NCI-H460 (cell line): ENCODE data around the gene MSMP. TPM values are rescaled to one million over a fixed set of nuclear protein-coding genes. Genes with fewer than 3 reads are reported as not detected.

Source experiments
- DNase-seq: peaks from one replicate; pipeline ENCODE4 v3.0.0-alpha.2; 2016; ENCODE audit warnings: low read depth; ENCODE audit errors: extremely low read depth
- total RNA-seq: library from RNA; depleted of rRNA; stranded (reverse); fragments of >200 nt; shearing (Covaris generic); gene quantifications from 2 replicates; pipeline ENCODE4 v1.2.3, GENCODE V29; 2014

Gene MSMP
- total RNA-seq, 1 experiment from 2014 or later = 1.1 TPM

DNA sequence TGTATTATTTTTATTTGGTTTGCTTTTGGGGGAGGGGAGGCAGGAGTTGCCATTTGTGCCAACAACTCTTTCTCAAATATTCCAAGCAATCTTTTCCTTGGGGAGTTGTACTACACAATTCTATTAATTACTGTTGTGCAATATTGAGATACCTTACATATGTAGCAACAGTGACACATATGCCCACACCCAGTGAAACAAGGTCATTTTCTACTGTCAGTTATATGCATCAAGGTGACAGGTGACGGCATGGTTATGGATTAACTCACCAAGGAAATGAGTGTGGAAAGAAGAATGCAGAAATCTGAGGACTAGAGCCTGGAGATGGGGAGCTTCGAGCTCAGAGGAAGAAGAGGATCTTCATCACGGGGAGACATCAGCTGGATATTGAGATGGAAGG lies 17.9 kb upstream of the MSMP start:
- no peak for DNase-seq

DNA sequence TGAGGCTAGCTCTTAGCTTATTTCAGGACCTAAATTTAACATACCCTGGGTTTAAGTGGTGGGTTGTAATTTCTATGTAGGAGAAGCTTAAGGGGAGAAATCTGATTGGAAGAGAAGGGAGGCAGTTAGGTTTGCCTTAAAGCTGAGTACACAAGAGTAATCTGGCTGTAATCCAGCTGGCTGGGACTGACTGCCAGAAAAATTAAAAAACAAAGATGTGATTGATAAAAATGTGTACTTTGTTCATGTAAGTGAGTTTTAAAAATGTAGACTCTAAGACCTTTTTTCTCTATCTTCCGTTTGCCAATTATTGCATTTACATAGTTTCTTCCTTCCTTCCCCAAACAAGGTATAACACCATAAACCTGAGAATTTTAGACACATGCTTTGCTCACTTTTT lies 17.5 kb upstream of the MSMP start:
- no peak for DNase-seq

DNA sequence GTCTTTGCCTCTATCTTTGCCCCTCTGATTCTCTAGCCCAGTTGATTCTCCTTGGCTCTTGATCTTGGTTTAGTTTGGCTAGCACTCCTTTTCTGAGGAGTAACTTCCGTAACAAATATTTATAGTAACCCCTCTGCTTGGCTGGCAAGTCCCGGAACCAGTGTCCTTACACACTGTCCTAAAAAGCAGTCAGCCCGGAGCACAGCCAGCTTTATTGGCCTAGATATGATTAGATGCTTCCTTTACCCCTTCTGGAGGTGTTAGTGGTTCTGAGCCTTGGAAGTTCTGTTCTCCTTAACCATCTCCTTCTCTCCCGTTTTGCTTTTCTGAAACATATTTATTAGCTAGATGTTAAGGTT lies 17.0 kb upstream of the MSMP start:
- no peak for DNase-seq

DNA sequence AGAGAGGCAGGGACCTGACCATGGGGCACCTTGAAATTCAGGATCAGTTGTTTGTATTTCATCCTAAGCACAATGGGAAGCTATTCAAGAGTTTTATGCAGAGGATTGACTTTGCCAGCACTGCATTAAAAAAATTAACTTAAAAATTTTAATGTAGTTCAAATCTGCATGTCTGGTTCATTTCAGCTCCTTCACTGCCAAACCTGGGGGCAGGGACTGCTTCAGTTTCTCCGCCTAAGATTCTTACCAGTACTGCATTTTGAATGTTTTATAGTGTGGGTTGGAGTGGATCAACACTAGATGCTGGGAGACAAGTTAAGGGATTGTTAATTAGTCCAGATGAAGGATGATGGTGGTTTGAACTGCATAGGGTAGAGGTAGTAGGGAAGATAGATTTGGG lies 15.7 kb upstream of the MSMP start:
- DNase-seq = no peak

DNA sequence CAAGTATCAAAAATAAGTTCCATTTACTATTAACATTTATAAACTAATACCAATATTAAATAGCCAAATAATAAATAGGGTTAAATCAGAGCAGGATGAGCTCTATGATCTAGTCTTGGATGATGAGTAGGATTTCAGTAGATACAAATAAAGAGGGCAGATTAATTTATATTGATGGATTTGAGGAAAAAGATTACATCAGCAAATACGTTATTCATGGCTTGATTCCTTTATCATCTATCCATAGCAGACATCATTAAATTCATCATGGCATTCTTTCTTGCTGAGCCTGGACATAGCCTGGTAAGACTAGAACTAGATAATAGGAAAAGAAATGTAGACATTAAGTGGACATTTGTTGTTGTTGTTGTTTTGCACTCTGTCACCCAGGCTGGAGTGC lies 13.4 kb upstream of the MSMP start:
- DNase-seq = no peak

DNA sequence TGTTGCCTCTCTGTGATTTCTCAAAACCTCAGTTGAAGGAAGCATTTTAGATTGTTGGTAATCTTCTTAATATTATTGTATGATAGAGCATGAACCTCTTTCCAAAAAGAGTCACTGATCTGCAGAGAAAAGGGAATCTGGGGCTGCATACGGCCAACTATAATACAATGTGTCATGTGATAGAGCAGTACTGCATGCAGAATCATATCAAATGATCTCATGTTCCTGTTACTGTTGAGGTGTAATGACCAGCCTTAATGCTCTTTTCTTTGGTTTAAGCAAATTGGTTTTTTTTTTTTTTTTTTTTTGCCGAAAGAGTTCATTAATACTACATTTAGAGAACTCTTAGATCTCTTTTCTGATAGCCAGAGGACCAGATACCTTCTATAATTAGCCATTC lies 12.9 kb upstream of the MSMP start:
- no peak for DNase-seq

DNA sequence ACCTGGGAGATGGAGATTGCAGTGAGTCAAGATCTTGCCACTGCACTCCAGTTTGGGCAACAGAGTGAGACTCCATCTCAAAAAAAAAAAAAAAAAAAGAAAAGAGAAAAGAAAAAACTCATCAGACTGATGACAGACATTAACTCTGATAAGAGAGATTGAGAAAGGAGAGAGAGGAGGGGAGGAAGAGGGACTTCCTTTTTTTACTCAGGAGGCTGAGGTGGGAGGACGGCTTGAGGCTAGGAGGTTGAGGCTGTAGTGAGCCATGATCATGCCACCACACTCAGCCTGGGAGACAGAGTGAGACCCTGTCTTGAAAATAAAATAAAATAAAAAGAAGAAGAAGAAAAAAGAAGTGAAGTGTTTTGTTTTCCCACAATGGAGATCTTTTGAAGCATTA lies 9.7 kb upstream of the MSMP start:
- no peak for DNase-seq

DNA sequence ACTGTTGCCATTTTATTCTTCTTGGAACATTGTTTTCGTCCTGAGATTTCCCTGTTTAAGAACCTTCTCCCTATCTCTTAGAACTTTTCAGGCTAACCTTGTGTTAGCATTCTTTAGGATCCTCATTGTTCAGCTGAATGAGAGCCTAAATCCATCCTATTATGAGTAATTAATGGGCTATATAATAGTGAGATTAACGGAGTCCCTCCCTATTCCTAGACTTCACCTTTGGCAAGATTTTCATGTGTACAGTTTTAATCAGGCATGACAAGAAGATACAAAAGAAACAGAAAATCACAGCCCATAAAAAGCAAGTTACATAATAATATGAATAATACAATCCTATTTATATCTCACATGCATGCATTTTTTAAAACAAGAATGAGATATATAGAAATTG lies 9.1 kb upstream of the MSMP start:
- DNase-seq = no peak

DNA sequence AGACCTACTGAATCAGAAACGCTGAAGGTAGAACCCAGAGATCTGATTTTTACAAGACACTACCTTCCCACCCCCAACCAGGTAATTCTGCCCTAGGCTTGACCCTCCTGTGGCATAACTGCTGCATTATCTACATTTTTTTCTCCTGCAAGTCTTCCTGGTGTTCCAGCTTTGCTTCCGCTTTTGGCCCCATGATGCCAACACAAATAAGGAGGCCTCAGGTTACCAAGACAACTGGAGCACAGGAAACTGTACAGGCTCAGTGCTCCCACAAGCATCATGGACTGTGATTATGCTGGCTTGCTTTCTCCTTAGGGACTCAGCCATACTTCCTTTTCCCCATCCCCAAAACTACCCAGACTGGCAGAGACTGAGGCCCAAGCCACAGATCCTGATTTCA lies 6.6 kb upstream of the MSMP start:
- DNase-seq = no peak

DNA sequence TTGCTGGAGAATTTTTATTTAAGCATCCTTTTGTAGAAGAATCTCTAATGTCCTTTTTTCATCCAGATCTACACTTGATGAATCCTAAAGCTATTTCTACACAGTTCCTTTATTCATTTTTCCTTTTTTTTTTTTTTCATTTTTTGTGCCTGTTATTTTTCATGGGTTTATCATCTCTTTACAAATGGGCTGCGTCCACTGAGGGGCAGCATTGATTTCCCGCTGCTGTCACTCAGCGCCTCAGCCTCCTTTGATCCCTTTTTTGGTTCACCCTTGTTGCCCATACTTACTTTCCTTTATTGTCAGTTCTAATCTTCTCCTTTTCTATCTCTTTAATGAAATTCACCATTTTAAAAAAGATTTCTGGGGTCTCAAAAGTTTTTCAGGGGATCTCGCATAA lies 5.7 kb upstream of the MSMP start:
- DNase-seq = no peak

DNA sequence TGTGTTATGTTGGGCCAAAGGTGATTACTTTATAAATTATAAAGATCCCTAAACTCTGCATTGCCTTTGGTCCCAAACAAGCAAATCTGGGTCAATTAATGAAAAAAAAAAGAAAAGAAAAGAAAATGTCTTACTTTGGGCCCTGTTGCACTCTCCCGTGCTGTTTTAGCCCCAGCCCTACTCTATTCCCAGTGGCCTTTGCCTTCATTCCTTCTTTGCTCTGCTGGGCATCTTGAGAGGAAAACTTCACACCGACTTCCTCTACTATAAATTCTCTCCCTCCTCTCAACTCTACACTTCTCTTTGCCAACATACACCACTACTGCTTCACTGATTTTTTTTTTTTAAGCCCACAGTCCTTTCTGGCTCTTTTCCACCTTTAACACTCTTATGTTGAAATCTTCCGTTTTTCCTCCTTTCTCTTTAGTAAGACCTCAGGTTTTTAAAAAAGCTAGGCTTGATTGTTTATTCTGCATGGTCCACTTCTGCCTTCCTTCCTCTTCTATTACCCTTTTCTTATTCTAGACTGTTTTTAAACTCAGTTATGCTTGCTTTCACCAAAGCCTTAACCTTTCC lies 4.5 kb upstream of the MSMP start:
- DNase-seq = no peak

DNA sequence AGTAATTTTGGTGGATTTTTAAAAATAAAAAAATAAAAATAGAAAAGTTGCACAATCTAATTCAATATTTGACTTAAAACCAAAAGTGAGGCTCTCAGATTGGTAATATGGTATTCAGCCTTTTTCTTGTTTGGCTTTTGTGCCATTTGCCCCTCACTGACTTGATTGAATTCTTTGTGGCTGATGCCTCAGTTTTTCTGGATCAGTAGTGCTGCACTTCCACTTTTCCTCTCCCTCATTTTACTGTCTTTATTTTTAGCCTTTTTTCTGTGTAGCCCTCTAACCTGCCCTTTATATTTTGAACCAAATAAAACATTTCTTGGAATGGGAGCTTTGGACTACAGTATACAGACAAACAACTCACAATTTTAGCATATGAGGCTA lies 3.8 kb upstream of the MSMP start:
- no peak for DNase-seq

DNA sequence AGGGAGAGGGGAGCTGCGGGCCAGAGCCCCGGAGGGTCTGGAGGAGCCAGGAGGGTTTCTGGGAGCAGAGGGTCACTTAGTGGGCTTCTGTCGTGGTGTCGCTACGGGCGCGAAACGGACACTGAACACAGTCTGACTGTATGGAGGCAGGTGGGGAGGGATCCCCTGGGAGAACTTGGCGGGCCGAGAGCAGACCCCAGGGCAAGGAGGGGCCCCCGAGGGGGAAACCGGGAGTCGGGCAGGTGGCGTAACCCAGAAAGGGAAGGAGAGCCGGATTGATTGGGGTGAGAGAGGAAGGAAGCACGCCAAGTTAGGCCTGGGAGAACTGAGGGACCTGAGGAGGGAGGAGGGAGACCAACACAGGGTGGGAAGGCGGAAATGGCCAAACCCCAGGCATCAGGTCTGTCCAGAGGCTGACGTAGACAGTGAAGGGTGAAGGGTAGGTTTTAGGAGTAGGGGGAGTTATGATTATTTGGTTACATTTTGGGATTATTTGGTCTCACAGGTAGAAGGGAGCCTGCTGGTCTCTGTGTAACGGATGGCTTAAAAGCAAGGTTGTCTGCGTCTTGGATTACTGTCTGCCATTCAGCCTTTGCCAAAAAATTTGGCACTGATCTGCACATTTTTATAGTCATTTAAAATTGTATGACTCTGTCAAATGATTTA lies 3.3 kb upstream of the MSMP start:
- peak; percentile 26 for DNase-seq

DNA sequence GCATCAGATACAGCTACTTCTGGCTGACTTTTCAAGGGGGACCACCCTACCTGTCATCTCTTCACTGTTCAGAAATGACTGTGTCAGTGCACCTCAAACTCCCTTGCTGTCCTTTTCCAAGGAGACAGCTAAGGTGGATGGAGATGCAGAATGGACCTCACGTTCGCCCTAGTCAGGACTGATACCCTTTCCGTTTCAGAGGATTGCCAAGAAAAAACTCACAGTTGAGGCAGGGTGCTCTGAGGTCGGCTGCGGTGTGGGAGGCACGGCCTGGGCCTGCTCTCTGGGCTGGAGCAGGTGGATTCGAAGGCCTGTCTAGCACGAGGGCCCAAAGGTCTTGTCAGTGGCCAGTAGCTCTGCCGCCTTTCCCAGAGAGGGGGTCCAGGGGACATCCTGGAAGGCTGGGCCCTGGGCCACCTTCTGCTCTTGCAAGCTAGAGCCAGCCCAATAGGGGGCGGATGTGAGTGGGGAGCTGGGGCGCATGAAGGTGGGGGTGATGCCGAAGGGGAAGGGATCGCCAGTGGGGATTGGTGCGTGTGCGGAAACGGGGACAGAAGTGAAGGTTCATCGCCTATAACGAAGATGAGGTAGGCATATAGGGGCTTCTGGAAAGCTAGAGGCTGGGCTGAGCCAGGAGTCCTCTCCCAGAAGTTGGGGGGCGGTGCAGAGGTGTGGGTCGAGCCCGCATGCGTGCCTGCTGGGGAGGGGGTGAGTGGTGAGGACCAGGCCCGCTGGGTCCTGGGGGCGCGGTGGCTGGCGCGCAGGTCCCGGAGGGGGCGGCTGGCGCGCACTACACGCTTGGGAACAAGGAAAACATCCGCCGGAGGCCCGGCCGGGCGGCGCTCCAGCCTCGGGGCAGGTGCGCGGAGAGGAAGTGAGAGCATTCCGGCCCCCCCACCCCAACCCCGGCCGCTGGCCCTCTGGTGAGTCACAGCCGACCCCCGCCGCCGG lies 2.5 kb upstream of the MSMP start:
- peak; percentile 50 for DNase-seq

DNA sequence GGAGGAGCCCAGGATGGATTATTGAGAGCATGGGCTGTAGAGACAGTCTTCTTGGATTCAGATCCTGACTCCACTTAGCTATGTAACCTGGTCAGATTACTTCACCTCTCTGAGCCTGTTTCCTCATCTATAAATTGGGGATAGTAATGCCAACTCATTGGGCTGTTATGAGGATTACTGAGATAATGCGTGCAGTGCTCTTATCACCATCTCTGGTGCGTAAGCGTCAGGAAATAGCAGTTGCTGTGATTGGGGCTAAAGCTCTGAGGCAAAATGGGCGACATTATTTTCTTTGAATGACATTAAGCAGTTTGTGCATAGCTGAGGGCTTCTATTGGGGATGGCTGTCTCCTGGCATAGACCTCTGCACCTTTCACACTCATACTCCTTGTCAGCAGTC lies 995 bp upstream of the MSMP start:
- DNase-seq = no peak

DNA sequence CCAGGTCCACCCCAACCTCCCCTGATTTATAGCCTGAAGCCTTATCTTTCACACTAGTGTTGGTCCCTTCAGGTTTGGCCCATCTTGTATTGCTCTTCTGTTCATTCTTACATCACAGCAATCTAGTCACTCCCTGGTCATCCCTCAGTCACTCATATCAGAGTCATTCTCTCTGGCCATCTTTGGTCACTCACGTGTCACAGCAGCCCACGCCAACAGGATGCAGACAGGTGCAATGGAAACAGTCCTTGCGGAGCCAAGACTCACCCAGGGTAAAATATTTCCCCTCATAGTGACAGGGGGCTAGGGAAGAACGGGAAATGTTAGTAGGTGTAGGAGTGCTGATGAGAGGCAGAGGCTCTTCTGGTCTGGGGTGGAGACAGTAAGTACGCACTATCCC lies 610 bp downstream of the MSMP start:
- no peak for DNase-seq

DNA sequence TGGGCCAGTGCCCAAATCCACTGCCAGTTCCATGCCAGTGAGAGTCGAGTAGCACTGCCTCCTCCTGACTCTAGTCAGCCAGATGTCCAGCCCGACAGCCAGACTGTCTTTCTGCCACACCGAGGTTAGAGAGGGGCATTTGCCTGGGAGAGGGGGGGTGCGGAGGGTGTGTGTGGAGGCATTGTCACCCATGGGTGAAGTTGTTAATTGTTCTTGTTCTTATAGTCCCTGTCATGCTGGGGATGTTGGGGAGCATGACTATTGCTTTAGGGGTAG lies 3.9 kb downstream of the MSMP start:
- DNase-seq = no peak

DNA sequence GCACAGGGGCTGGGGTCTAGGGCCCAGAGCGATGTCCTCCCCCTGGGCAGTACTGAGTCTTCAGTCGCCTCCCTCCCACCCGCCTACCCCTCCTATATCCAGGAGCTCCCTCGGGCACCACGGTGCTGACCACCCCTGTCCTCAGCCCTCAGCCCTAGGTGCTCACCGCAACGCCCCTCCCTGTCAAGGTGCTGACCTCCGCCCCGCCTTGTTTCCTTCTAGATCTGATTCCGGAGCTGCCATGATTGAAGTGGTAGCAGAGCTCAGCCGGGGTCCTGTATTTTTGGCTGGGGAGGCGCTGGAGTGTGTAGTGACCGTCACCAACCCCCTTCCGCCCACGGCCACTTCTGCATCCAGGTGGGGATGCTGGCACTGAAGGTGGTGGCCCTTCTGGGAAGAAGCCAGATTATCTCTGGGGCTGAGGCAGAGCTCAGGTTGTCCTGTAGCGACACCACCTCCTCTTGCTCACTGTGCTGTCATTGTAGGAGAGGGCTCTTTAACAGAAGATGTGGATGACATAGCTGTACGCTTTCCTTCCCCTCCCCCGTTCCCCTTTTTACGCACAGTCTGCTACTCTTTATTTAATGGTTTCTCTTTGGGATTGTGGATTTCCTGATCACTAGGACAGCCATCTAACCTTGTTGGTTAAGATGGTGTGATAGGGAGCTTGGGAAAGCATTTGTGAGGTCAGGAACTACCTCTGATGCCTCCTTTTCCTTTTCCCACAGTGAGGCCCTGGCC lies 4.4 kb downstream of the MSMP start:
- DNase-seq = no peak

DNA sequence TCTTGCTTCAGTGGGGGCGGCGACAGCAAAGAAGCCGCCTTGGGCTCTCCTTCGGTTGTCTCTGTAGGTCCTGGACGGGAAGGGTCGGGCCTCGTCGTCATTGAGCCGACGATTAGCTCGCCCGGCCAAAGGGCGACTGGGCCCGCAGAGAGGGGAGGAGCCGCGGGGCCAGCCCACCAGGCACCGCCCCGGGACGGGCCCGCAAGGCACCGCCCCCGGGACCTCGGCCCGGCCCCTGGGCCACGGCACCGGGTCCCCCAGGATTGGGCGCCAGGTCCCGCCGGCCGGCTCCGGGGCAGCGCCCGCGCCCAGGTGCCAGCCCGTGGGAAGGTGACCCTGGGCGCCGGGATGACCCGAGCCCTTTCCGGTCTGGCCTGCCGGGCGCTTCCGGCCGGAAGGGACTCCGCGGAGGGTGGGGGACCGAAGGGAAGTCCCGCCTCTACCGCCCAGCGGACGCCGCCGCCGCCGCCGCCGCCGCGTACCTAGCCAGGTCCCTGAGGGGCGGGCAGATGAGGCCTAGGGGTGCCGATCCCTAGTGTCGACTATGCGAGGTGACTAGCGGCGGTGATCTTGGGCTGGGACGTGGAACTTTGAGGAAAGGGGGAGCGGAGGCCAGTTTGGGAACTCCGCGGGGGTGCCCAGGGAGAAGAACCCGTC lies 5.1 kb downstream of the MSMP start, which contains the start of the genes GBA2 and RGP1:
TSS of gene GBA2 (minus strand) at position 371 of the 657 bp plus-strand sequence. CDS start 524 bp downstream, outside the sequence.
TSS of gene RGP1 (plus strand) at position 430 of the 657 bp plus-strand sequence. CDS start 469 bp downstream, outside the sequence.
- peak; percentile 53 for DNase-seq

DNA sequence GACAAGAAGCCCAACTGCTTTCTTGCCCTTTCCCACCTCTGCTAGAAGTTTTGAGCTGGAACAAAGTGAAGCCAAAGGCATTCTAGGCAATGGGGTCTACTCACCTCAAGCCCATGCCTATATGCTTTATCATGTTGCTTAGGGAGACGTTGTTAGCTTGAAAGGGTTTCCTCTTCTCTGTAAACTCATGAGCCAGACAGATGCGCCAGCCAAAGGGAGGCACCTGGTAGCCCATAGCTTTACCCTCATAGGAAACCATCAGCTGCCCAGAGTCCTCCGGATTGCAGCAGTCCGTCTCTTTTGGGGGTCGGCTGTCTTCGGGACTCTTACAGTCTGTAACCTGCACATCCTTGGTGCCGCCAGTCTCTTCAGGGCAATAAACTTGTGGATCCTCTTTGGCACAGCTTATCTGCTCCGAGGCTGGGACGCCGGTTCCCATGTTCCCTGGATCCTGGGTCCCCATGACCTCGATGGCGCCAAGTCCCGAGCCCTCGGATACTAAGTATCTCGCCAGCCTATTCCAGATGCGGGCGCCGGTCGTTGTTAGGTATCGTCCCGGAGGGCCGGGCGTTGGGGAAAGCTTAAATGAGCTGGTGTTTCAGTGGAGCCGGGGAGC lies 5.7 kb downstream of the MSMP start:
- DNase-seq = no peak
